Measurements from ENCODE around the gene EHHADH.
"Not testable (repeated sequence)": the region's sequence is repeated elsewhere in the genome, so short reads cannot be mapped to it uniquely, and the experiment has no call there.

Gene EHHADH

GRCh38 chr3:185250653-185251052 is 3.2 kb downstream of the EHHADH start:
- no peak for DNase-seq

DNA sequence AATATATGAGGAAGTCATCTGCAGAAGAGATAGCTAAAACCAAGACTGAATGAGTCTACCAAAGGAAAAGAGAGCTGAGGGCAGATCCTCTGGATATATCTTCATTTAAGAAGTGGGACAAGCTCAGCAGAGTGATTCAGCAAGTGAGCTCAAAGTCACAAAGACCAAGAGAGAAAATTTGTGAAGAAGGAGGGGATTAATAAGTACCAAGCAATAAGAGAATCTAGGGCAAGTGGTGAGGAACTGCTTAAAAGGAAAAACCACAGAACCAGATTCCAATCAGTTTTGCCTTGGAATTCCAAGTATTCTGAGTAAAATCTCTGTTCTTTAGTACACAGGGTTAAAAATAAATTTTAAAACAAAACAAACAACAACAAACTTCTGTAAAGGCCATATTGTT is 3.6 kb downstream of the EHHADH start:
- no peak for DNase-seq

DNA sequence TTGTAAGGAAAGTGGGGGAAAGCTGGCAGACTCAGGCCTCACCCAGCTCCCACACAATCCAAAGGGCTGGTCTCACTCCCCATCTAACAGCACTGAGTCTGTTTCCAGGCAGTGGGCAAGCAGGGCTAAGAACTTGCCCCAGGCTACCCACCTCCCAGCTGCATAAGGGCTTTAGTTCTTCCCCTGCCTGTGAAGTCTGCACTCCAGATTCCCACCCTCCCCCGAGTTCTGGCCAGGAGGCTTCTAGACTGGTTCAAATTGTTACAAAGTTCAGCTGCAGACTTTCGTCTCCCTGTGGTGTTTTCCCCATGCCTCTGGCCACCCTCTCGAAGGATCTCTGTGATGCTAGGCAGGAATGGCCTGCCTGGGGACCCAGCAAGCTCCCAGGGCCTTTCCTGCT is 11.2 kb downstream of the EHHADH start:
- DNase-seq, result no peak

DNA sequence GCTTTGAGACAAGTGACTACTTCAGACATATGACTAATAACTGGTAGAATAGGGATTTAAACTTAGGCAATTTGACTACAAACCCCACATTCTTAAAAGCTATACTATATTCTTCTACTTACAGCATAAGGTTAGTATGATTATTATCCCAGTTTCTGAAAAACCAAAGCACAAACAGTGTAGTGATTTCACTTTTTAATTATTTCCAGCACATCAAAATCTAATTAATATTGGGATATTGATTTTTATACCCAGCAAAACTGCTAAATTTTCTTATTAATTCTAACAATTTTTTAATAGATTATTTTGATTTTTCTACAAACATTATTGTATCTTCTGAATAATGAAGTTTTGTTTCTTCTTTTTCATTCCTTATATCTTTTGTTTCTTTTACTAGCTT is 16.9 kb downstream of the EHHADH start:
- DNase-seq, result no peak

GRCh38 chr3:185233328-185233727 is 20.5 kb downstream of the EHHADH start:
- DNase-seq, result no peak

- DNase-seq, result not testable (repeated sequence)
Measured at GRCh38 chr3:185226526-185226925, 27.3 kb downstream of the EHHADH start.

GRCh38 chr3:185225523-185225922 is 28.3 kb downstream of the EHHADH start:
- no peak for DNase-seq

GRCh38 chr3:185225080-185225479 is 28.8 kb downstream of the EHHADH start:
- no peak for DNase-seq

DNA sequence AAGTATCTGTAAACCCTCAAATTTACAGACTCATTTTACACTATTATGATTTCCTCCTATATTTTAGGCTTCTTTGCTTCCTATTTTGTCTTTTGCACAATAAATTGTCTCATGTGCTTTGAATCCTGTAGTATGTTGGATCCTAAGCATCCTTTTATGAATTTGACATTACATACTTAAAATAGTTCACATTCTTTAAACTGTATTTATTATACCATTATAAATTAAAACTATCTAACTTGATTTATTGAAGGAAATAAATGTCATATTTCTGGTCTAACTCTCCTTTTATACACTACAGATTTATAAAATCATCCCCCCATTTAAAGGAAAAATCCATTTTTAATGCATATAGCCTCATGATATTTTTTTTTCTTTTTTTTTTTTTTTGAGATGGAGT is 32.6 kb downstream of the EHHADH start:
- no peak for DNase-seq

DNA sequence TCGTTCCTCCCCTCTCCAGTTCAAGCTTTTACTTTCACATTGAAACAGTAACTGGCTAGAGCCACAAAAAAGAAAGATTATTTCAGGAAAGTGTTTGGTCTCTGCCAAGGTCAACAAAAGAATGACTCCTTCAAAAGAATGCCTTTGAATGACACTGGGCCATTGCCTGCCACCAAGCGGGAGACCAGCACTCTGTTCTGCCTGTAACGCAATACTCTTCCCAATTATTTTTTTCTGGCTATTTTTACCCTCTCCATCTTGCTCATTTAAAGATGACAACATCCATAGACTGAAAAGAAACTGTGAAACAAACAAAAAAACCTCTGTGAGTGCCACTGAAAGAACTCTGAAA is 37.3 kb downstream of the EHHADH start:
- DNase-seq, result no peak

DNA sequence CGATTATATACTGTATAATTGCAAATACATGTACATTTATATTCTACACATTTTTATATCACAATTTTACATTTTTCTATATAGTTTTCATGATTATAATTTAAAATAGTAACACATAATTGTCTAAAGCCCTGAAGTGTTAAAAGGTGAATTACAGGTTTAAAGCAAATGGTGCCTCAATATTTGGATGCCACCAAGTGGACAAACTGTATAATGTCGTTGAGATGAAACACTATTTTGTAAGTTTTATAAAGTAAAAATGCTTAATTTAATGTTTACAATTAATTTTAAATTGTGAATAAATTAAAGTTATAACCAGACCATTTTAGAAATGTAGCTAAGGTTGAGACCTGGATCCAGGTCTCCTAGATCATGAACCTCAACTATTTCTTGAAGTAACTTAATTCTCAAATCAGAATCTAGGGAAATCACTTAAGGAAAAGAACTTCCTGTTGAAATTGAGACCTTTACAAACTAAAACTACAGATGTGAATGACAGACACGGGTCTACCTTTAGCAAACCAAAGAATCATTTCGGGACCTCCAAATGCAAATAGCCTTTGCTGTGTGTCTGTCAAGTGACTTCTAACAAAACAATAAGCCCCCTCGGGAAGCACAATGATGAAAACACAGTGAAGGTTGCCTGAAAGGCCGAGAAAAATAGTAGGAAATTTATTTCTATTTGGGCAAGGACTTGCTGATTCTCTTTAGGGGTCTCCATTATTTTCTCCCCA is 37.8 kb downstream of the EHHADH start:
- no peak for DNase-seq

- no peak for DNase-seq
Measured at GRCh38 chr3:185212559-185212958, 41.3 kb downstream of the EHHADH start.

GRCh38 chr3:185212086-185212485 is 41.8 kb downstream of the EHHADH start:
- no peak for DNase-seq

GRCh38 chr3:185210621-185211142 is 43.2 kb downstream of the EHHADH start:
- no peak for DNase-seq

DNA sequence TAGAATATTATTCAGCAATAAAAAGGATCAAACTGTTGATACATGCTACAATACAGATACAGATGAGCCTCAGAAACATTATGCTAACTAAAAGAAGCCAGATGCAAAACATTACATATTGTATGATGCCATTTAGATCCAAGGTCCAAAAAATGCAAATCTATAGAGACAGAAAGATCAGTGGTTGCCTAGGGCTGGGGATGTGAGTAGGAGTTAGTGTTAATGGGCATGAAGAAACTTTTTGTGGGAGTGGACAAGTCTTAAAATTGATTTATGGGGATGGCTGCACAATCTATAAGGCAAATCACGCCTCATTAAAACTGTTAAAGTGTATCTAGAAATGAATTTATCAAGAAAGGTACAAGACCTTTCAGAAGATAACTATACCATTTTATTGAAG is 45.0 kb downstream of the EHHADH start:
- no peak for DNase-seq

GRCh38 chr3:185207931-185208746 is 45.7 kb downstream of the EHHADH start:
- DNase-seq, result no peak

- no peak for DNase-seq
Measured at GRCh38 chr3:185207481-185207880, 46.4 kb downstream of the EHHADH start.

DNA sequence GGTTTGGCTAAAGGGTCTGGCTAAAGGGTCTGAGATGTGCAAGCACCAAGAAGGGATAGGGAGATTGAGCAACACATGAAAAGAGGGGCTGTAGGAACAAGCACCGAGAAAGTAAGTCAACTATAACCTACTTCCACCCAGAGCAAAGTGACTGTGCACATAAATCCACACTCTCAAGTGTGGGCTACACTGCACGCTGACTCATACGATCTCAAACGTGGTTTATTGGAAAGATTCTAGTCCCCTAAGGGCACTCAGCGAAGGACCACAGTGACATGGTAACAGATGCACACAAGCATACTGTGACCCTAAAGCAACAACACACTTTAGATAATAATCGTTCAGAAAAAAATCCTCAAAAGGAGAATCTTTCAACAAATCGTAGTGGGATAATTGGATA is 48.0 kb downstream of the EHHADH start:
- no peak for DNase-seq

DNA sequence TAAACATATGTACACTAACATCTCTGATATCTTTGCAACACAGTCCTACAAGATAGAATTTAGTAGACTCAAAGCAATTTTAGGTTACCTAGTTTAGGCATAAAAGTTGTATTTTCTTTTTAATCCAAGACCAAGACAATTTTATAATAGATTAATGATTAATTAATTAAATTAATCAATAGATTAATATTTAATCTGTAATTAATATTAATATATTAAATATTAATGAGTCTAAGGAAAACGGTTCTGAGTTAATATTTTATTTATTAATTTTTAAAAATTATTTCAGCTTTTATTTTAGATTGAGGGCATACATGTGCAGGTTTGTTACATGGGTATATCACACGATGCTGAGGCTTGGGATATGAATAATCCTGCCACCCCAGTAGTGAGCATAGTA is 49.0 kb downstream of the EHHADH start:
- DNase-seq, result no peak

DNA sequence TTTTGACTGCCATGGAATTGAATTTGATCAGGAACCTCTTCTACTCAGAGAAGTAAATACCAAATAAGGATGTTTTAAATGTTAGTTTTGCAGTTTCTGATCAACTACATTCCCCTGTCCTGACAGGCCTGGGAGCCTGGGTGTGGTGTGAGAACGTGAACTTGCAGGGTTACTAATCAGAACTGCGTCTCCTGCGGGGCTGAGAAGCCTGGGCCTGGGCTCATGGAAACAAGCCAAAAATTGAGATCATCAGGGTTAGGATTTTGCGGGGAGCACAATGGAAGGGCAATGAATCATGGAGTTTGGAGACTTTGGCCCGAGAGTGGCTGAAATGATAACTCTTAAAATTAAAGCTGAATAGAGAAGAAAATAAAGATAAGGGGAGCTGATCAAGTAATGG is 53.2 kb downstream of the EHHADH start:
- DNase-seq, result no peak

GRCh38 chr3:185199671-185200070 is 54.2 kb downstream of the EHHADH start:
- DNase-seq, result no peak

DNA sequence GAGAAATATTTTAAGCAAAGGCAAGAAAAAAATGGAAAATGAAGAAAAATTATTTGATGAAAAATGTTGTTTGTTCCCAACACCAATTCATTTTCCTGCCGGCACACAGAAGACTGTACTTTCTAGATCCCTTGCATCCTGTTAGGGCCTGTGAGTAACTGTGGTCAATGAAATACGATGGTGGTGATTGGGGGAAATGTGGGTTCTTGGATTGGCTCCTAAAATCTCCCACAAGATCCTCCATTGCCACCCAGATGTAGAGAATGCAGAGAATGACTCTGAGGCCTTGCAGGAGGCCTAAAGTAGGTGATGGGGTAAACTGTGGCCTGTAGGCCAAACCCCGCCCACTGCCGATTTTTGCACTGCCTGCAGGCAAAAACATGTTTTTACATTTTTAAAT is 54.6 kb downstream of the EHHADH start:
- DNase-seq, result no peak

- no peak for DNase-seq
Measured at GRCh38 chr3:185197068-185197467, 56.8 kb downstream of the EHHADH start.

DNA sequence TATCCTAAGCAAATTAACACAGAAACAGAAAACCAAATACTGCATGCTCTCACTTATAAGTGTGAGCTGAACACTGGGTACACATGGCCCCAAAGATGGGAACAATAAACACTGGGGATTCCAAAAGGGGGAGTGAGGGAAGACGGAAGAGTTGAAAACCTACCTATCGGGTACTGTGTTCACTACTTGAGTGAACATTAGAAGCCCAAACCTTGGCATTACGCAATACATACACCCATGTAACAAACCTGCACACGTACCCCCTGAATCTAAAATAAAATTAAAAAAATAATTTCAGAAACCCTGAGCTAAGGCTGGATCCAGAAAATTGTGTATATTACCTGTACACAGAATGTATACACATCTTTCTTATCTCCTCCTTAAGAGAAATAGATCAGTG is 58.2 kb downstream of the EHHADH start:
- DNase-seq, result no peak

All from right forelimb (tissue), 1 donor.